PFSK-1 (cell line): Measurements from ENCODE around the gene PKDCC.

Experiments
- FOXP2 ChIP-seq: optimal IDR thresholded peaks from 2 replicates; pipeline ENCODE3; 2011; ENCODE audit warnings: borderline replicate concordance, control low read depth, inconsistent platforms; ENCODE audit not compliant: insufficient read depth; ENCODE audit errors: extremely low read length, extremely low read depth
- POLR2AphosphoS5 ChIP-seq: IDR thresholded peaks from 2 replicates; pipeline ENCODE4 v1.6.1; 2012; ENCODE audit warnings: low read depth, mild to moderate bottlenecking, control low read depth, low read length, moderate library complexity
- REST ChIP-seq, 2 experiments: IDR thresholded peaks; 2 replicates each; pipeline versions ENCODE4 v1.6.1 to v1.8.0; 2011 to 2012; ENCODE audit warnings: low read depth in 2 of 2, low read length in 2 of 2, control low read depth in 1 of 2, inconsistent platforms in 1 of 2, mild to moderate bottlenecking in 1 of 2, moderate library complexity in 1 of 2; ENCODE audit not compliant: insufficient read depth in 1 of 2
- SIN3A ChIP-seq: IDR thresholded peaks from 2 replicates; pipeline ENCODE4 v1.6.1; 2012; ENCODE audit warnings: mild to moderate bottlenecking, low read length, moderate library complexity, borderline replicate concordance; ENCODE audit not compliant: insufficient read depth
- TAF1 ChIP-seq: IDR thresholded peaks from 2 replicates; pipeline ENCODE4 v1.6.1; 2012; ENCODE audit warnings: low read length, control low read depth, borderline replicate concordance; ENCODE audit not compliant: insufficient read depth

The PKDCC gene

GRCh38 chr2:42026272-42026671 lies 21.5 kb upstream of the PKDCC start:
- TF ChIP-seq TAF1 (no peak), POLR2AphosphoS5 (no peak), SIN3A (no peak), REST (IDR thresholded peaks at IDR 0.05; ENCODE audit: insufficient read depth in 1 of 2, low read depth in 2 of 2, low read length in 2 of 2) (no peak), FOXP2 (no peak)

GRCh38 chr2:42028571-42029148 lies 19.2 kb upstream of the PKDCC start:
- TF ChIP-seq FOXP2 (no peak), TAF1 (no peak), SIN3A (no peak), POLR2AphosphoS5 (no peak), REST (IDR thresholded peaks at IDR 0.05; ENCODE audit: insufficient read depth in 1 of 2, low read depth in 2 of 2, low read length in 2 of 2) (no peak)

GRCh38 chr2:42029171-42029570 lies 18.6 kb upstream of the PKDCC start:
- TF ChIP-seq SIN3A, result no peak
- TF ChIP-seq POLR2AphosphoS5, result no peak
- TF ChIP-seq FOXP2, result no peak
- TF ChIP-seq REST (IDR thresholded peaks at IDR 0.05; ENCODE audit: insufficient read depth in 1 of 2, low read depth in 2 of 2, low read length in 2 of 2), result no peak
- no peak for TF ChIP-seq TAF1

- TF ChIP-seq REST (IDR thresholded peaks at IDR 0.05; ENCODE audit: insufficient read depth in 1 of 2, low read depth in 2 of 2, low read length in 2 of 2) (no peak), FOXP2 (no peak), TAF1 (no peak), SIN3A (no peak), POLR2AphosphoS5 (no peak)
Measured at GRCh38 chr2:42029639-42030199, 18.1 kb upstream of the PKDCC start.
